Stomach smooth muscle (tissue), 2 donors: ENCODE results near the gene RNF152.

Experiments used
- H3K27ac ChIP-seq: one replicate; pipeline ENCODE4 v1.7.0; 2013; ENCODE audit warnings: mild to moderate bottlenecking, low read length, inconsistent platforms
- H3K27me3 ChIP-seq, 2 donors: one replicate each; pipeline ENCODE4 v1.7.0; 2013; ENCODE audit warnings: low read length in 2 of 2; ENCODE audit not compliant: insufficient read depth in 2 of 2, control insufficient read depth in 1 of 2
- H3K36me3 ChIP-seq, 2 donors: one replicate each; pipeline ENCODE4 v1.7.0; 2013; ENCODE audit warnings: low read length in 2 of 2; ENCODE audit not compliant: control insufficient read depth in 2 of 2, insufficient read depth in 2 of 2
- H3K4me1 ChIP-seq: one replicate; pipeline ENCODE4 v1.7.0; 2013; ENCODE audit warnings: low read length; ENCODE audit not compliant: control insufficient read depth, insufficient read depth
- H3K4me3 ChIP-seq, 2 donors: one replicate each; pipeline ENCODE4 v1.7.0; 2013; ENCODE audit warnings: low read length in 2 of 2
- H3K9ac ChIP-seq, 2 donors: one replicate each; pipeline ENCODE4 v1.7.0; 2013; ENCODE audit warnings: low read length in 2 of 2, mild to moderate bottlenecking in 1 of 2
- H3K9me3 ChIP-seq, 2 donors: one replicate each; pipeline ENCODE4 v1.7.0; 2013; ENCODE audit warnings: low read length in 2 of 2; ENCODE audit not compliant: control insufficient read depth in 2 of 2
- donor health status: healthy.
- donor health status: Pancreatic carcinoma.

RNF152 gene

GRCh38 chr18:61838521-61838920 lies 54.3 kb downstream of the RNF152 start:
- no peaks in the 10 kb centered on the region for H3K36me3 ChIP-seq

GRCh38 chr18:61833978-61834377 lies 58.8 kb downstream of the RNF152 start:
- H3K4me3 ChIP-seq: no peak overlapping the region
- H3K9me3 ChIP-seq: no peaks in the 10 kb centered on the region
- H3K27me3 ChIP-seq: no peaks in the 10 kb centered on the region
- H3K36me3 ChIP-seq: no peaks in the 10 kb centered on the region
- H3K27ac ChIP-seq: no peak overlapping the region
- no peaks in the 10 kb centered on the region for H3K4me1 ChIP-seq
- H3K9ac ChIP-seq: no peak overlapping the region

More at GRCh38 chr18:61838521-61838920, 54.3 kb downstream of the RNF152 start:
- Histone ChIP-seq H3K4me1 (no peaks in the 10 kb centered on the region), H3K27ac (no peak overlapping the region), H3K9me3 (no peaks in the 10 kb centered on the region), H3K9ac (no peak overlapping the region), H3K4me3 (no peak overlapping the region), H3K27me3 (no peaks in the 10 kb centered on the region)

- no peak overlapping the region for H3K27ac ChIP-seq
Measured at GRCh38 chr18:61833387-61833786, 59.4 kb downstream of the RNF152 start.

GRCh38 chr18:61832858-61833257 lies 59.9 kb downstream of the RNF152 start:
- Histone ChIP-seq H3K4me1 (no peaks in the 10 kb centered on the region), H3K36me3 (no peaks in the 10 kb centered on the region), H3K9me3 (no peaks in the 10 kb centered on the region), H3K27me3 (no peaks in the 10 kb centered on the region), H3K4me3 (no peak overlapping the region), H3K9ac (no peak overlapping the region), H3K27ac (no peak overlapping the region)

More at GRCh38 chr18:61833387-61833786, 59.4 kb downstream of the RNF152 start:
- H3K36me3 ChIP-seq: no peaks in the 10 kb centered on the region
- no peak overlapping the region for H3K9ac ChIP-seq
- H3K4me1 ChIP-seq: no peaks in the 10 kb centered on the region
- no peaks in the 10 kb centered on the region for H3K9me3 ChIP-seq
- H3K27me3 ChIP-seq: no peaks in the 10 kb centered on the region
- no peak overlapping the region for H3K4me3 ChIP-seq

- Histone ChIP-seq H3K27ac (no peak overlapping the region), H3K4me1 (no peaks in the 10 kb centered on the region), H3K4me3 (no peak overlapping the region), H3K36me3 (no peaks in the 10 kb centered on the region), H3K27me3 (no peaks in the 10 kb centered on the region), H3K9ac (no peak overlapping the region), H3K9me3 (no peaks in the 10 kb centered on the region)
Measured at GRCh38 chr18:61831071-61831470, 61.7 kb downstream of the RNF152 start.

GRCh38 chr18:61829108-61829507 lies 63.7 kb downstream of the RNF152 start:
- Histone ChIP-seq H3K4me3 (no peak overlapping the region), H3K27ac (no peak overlapping the region)

GRCh38 chr18:61827591-61827990 lies 65.2 kb downstream of the RNF152 start:
- Histone ChIP-seq H3K4me3 (no peak overlapping the region), H3K27me3 (no peaks in the 10 kb centered on the region), H3K9ac (no peak overlapping the region), H3K36me3 (no peaks in the 10 kb centered on the region), H3K4me1 (no peaks in the 10 kb centered on the region), H3K27ac (no peak overlapping the region), H3K9me3 (no peaks in the 10 kb centered on the region)

More at GRCh38 chr18:61829108-61829507, 63.7 kb downstream of the RNF152 start:
- no peaks in the 10 kb centered on the region for H3K27me3 ChIP-seq
- no peak overlapping the region for H3K9ac ChIP-seq
- H3K36me3 ChIP-seq: no peaks in the 10 kb centered on the region
- no peaks in the 10 kb centered on the region for H3K9me3 ChIP-seq
- no peaks in the 10 kb centered on the region for H3K4me1 ChIP-seq

GRCh38 chr18:61825386-61825785 lies 67.4 kb downstream of the RNF152 start:
- no peak overlapping the region for H3K27ac ChIP-seq
- no peaks in the 10 kb centered on the region for H3K27me3 ChIP-seq
- no peaks in the 10 kb centered on the region for H3K9me3 ChIP-seq
- no peak overlapping the region for H3K4me3 ChIP-seq
- no peaks in the 10 kb centered on the region for H3K36me3 ChIP-seq
- no peaks in the 10 kb centered on the region for H3K4me1 ChIP-seq
- no peak overlapping the region for H3K9ac ChIP-seq

GRCh38 chr18:61824733-61825363 lies 68.0 kb downstream of the RNF152 start:
- Histone ChIP-seq H3K9me3 (no peaks in the 10 kb centered on the region), H3K4me1 (no peaks in the 10 kb centered on the region), H3K4me3 (no peak overlapping the region), H3K36me3 (no peaks in the 10 kb centered on the region), H3K27me3 (no peaks in the 10 kb centered on the region), H3K9ac (no peak overlapping the region), H3K27ac (no peak overlapping the region)

GRCh38 chr18:61823595-61823994 lies 69.2 kb downstream of the RNF152 start:
- H3K4me1 ChIP-seq: no peaks in the 10 kb centered on the region
- no peaks in the 10 kb centered on the region for H3K27me3 ChIP-seq
- H3K36me3 ChIP-seq: no peaks in the 10 kb centered on the region
- H3K9me3 ChIP-seq: no peaks in the 10 kb centered on the region
- H3K27ac ChIP-seq: no peak overlapping the region
- H3K9ac ChIP-seq: no peak overlapping the region
- no peak overlapping the region for H3K4me3 ChIP-seq

GRCh38 chr18:61822879-61823278 lies 69.9 kb downstream of the RNF152 start:
- Histone ChIP-seq H3K36me3 (no peaks in the 10 kb centered on the region), H3K9me3 (no peaks in the 10 kb centered on the region), H3K4me3 (no peak overlapping the region), H3K4me1 (no peaks in the 10 kb centered on the region), H3K9ac (no peak overlapping the region), H3K27me3 (no peaks in the 10 kb centered on the region), H3K27ac (no peak overlapping the region)
